IMR-90 (cell line): ENCODE data around the gene PLA2G3. TPM values are rescaled to one million over a fixed set of nuclear protein-coding genes. Genes with fewer than 3 reads are reported as not detected.

ENCODE experiments used
- ATAC-seq: fragments of 200-7000 bp; cut with Tn5 transposase; 2 replicates; pipeline ENCODE4 v1.9.1; 2020; ENCODE audit warnings: low read depth, mild to moderate bottlenecking, moderate library complexity
- Bru-seq: library from RNA; stranded (reverse); fragments of 400-500 nt; gene quantifications from one replicate; lab custom pipeline; 2021; lab: Mats Ljungman, UMichigan
- BruChase-seq, 2 experiments: library from RNA; stranded (reverse); fragments of 400-500 nt; gene quantifications; one replicate each; lab custom pipeline; 2021; lab: Mats Ljungman, UMichigan
- BruUV-seq: library from RNA; stranded (reverse); fragments of 400-500 nt; replicated peaks from 2 replicates; lab custom pipeline; 2021; lab: Mats Ljungman, UMichigan
- CTCF ChIA-PET: fragments of 300-600 bp; formaldehyde crosslinking; extraction: SDS; loops from one replicate; lab custom pipeline; 2021; ENCODE audit warnings: antibody characterized with exemption; lab: Yijun Ruan, JAX
- POLR2A ChIA-PET: fragments of 300-600 bp; sonication (Branson Sonifier 250); formaldehyde crosslinking; loops from one replicate; lab custom pipeline; 2022; ENCODE audit warnings: antibody characterized with exemption; ENCODE audit not compliant: unreplicated experiment; lab: Charles Lee
- DNase-seq: peaks from one replicate; pipeline ENCODE4 v3.0.0; 2013
- H2AFZ ChIP-seq: replicated peaks from 2 replicates; pipeline ENCODE3; 2013; ENCODE audit warnings: low read length, mild to moderate bottlenecking; ENCODE audit not compliant: poor library complexity
- H2AK5ac ChIP-seq: 2 replicates; pipeline ENCODE4 v1.6.1; 2013; ENCODE audit warnings: low read depth, low read length, inconsistent platforms
- H2AK9ac ChIP-seq: replicated peaks from 2 replicates; pipeline ENCODE3; 2013; ENCODE audit warnings: mild to moderate bottlenecking, low read depth, low read length, moderate library complexity; ENCODE audit not compliant: poor library complexity
- H2BK120ac ChIP-seq: 2 replicates; pipeline ENCODE4 v1.6.1; 2013; ENCODE audit warnings: low read depth, low read length, inconsistent platforms
- H2BK15ac ChIP-seq: 3 replicates; pipeline ENCODE4 v1.6.1; 2013; ENCODE audit warnings: low read depth, low read length, inconsistent platforms
- H2BK20ac ChIP-seq: 2 replicates; pipeline ENCODE4 v1.6.1; 2013; ENCODE audit warnings: low read depth, mild to moderate bottlenecking, inconsistent platforms, low read length, moderate library complexity
- H2BK5ac ChIP-seq: 2 replicates; pipeline ENCODE4 v1.6.1; 2013; ENCODE audit warnings: mild to moderate bottlenecking, low read depth, low read length, inconsistent platforms; ENCODE audit not compliant: poor library complexity, severe bottlenecking
- H3K14ac ChIP-seq: replicated peaks from 2 replicates; pipeline ENCODE4 v1.6.1; 2013; ENCODE audit warnings: low read depth, low read length, inconsistent platforms
- H3K18ac ChIP-seq: 2 replicates; pipeline ENCODE4 v1.6.1; 2013; ENCODE audit warnings: low read depth, low read length, control low read depth
- H3K23ac ChIP-seq: 2 replicates; pipeline ENCODE4 v1.6.1; 2013; ENCODE audit warnings: low read depth, low read length, inconsistent platforms
- H3K27ac ChIP-seq: 2 replicates; pipeline ENCODE4 v1.5.1; 2013; ENCODE audit warnings: mild to moderate bottlenecking, control low read depth, low read length; ENCODE audit not compliant: insufficient read depth
- H3K27me3 ChIP-seq: 2 replicates; pipeline ENCODE4 v1.6.1; 2013; ENCODE audit warnings: low read length; ENCODE audit not compliant: control insufficient read depth, insufficient read depth
- H3K36me3 ChIP-seq: 2 replicates; pipeline ENCODE4 v1.6.1; 2013; ENCODE audit warnings: low read length, mixed read lengths; ENCODE audit not compliant: control insufficient read depth, insufficient read depth
- H3K4ac ChIP-seq: 2 replicates; pipeline ENCODE4 v1.6.1; 2013; ENCODE audit warnings: low read depth, low read length, inconsistent platforms
- H3K4me1 ChIP-seq: 2 replicates; pipeline ENCODE4 v1.6.1; 2013; ENCODE audit warnings: low read length, mixed read lengths; ENCODE audit not compliant: control insufficient read depth, insufficient read depth
- H3K4me2 ChIP-seq: 2 replicates; pipeline ENCODE4 v1.6.1; 2013; ENCODE audit warnings: low read depth, mild to moderate bottlenecking, control low read depth, low read length, moderate library complexity
- H3K4me3 ChIP-seq: 2 replicates; pipeline ENCODE4 v1.5.1; 2013; ENCODE audit warnings: low read depth, mild to moderate bottlenecking, control low read depth, low read length, moderate library complexity; ENCODE audit not compliant: insufficient read depth
- H3K56ac ChIP-seq: 2 replicates; pipeline ENCODE4 v1.6.1; 2013; ENCODE audit warnings: low read length, inconsistent platforms; ENCODE audit not compliant: insufficient read depth; ENCODE audit errors: extremely low read depth
- H3K79me1 ChIP-seq, 2 experiments: 2 replicates each; pipeline ENCODE4 v1.6.1; 2013; ENCODE audit warnings: low read length in 2 of 2, inconsistent platforms in 1 of 2, low read depth in 1 of 2
- H3K9ac ChIP-seq: 2 replicates; pipeline ENCODE4 v1.6.1; 2013; ENCODE audit warnings: low read depth, low read length, control low read depth
- H3K9me1 ChIP-seq: 2 replicates; pipeline ENCODE4 v1.6.1; 2013; ENCODE audit warnings: low read length, inconsistent platforms; ENCODE audit not compliant: insufficient read depth
- H3K9me3 ChIP-seq: 2 replicates; pipeline ENCODE4 v1.6.1; 2013; ENCODE audit warnings: low read length; ENCODE audit not compliant: control insufficient read depth, insufficient read depth
- H4K20me1 ChIP-seq: 2 replicates; pipeline ENCODE4 v1.6.1; 2013; ENCODE audit warnings: low read length, inconsistent platforms; ENCODE audit not compliant: insufficient read depth
- H4K5ac ChIP-seq: 2 replicates; pipeline ENCODE4 v1.6.1; 2013; ENCODE audit warnings: mild to moderate bottlenecking, low read depth, low read length, control low read depth
- H4K8ac ChIP-seq, 2 experiments: 2 replicates each; pipeline ENCODE4 v1.6.1; 2013; ENCODE audit warnings: low read depth in 2 of 2, low read length in 2 of 2, control low read depth in 1 of 2, inconsistent platforms in 1 of 2
- H4K91ac ChIP-seq: 2 replicates; pipeline ENCODE4 v1.6.1; 2013; ENCODE audit warnings: low read depth, low read length, inconsistent platforms; ENCODE audit not compliant: insufficient read depth
- CTCF ChIP-seq: conservative IDR thresholded peaks from 2 replicates; pipeline ENCODE4 v1.5.1; 2012; ENCODE audit warnings: mild to moderate bottlenecking, low read depth, low read length, improper control_type of control experiment
- ELK1 ChIP-seq: fragments of 150-350 bp; IDR thresholded peaks from 2 replicates; pipeline ENCODE4 v1.6.1; 2016; ENCODE audit warnings: low read depth, mild to moderate bottlenecking, low read length, moderate library complexity, borderline replicate concordance
- WGBS, 2 experiments: methylation state at CpG; one replicate each; pipeline versions ENCODE4 v1.1.5 to v1.1.7; 2013; ENCODE audit warnings: missing lambda C conversion rate in 2 of 2; ENCODE audit not compliant: insufficient read length in 1 of 2; ENCODE audit errors: extremely low coverage in 2 of 2; 5-methylcytosine and 5-hydroxymethylcytosine counted together
- dilution Hi-C: fragments of 300-500 bp; cut with HindIII; formaldehyde crosslinking; loops from one replicate; pipeline ENCODE4 v1.14.3; 2018; ENCODE audit warnings: low sequenced_read_pairs; ENCODE audit not compliant: unreplicated experiment
- in situ Hi-C: fragments of 300-500 bp; cut with MboI; formaldehyde crosslinking; loops from 3 replicates; pipeline ENCODE4 v1.14.3; 2019; ENCODE audit warnings: low sequenced_read_pairs, inconsistent platforms, mixed read lengths
- intact Hi-C: fragments of 100-400 bp; cut with micrococcal nuclease; formaldehyde crosslinking; loops from 2 replicates; pipeline ENCODE4 v1.10.0; 2022
- long read RNA-seq: library from polyadenylated mRNA; unstranded; transcript quantifications from one replicate; pipeline ENCODE4 v2.0.0, GENCODE V29; 2021; ENCODE audit not compliant: unreplicated experiment
- polyA plus RNA-seq, 3 experiments: library from polyadenylated mRNA; depleted of rRNA; stranded (reverse); fragments of >200 nt; gene quantifications; 2 replicates each; pipeline ENCODE4 v1.2.3, GENCODE V29; 2012; ENCODE audit warnings: low replicate concordance in 1 of 3
- total RNA-seq: library from RNA; depleted of rRNA; stranded (reverse); fragments of >200 nt; gene quantifications from 2 replicates; pipeline ENCODE4 v1.2.3, GENCODE V29; 2012; rRNA removed
- TF ChIP-seq, protein P1 (sequence below): fragments of 150-350 bp; IDR thresholded peaks from 2 replicates; pipeline ENCODE4 v1.6.1; 2017; ENCODE audit warnings: mild to moderate bottlenecking, antibody characterized with exemption, low read length, low read depth

Gene PLA2G3, protein sequence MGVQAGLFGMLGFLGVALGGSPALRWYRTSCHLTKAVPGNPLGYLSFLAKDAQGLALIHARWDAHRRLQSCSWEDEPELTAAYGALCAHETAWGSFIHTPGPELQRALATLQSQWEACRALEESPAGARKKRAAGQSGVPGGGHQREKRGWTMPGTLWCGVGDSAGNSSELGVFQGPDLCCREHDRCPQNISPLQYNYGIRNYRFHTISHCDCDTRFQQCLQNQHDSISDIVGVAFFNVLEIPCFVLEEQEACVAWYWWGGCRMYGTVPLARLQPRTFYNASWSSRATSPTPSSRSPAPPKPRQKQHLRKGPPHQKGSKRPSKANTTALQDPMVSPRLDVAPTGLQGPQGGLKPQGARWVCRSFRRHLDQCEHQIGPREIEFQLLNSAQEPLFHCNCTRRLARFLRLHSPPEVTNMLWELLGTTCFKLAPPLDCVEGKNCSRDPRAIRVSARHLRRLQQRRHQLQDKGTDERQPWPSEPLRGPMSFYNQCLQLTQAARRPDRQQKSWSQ
- under 0.01 TPM in 1 of 2 replicates, not detected in the other for total RNA-seq
- polyA plus RNA-seq (2012; rRNA removed): 0.07 and 0.12 TPM in 2 replicates
- 0.04 TPM in 1 of 2 replicates, not detected in the other for polyA plus RNA-seq (2012; cell fraction: cytosol; rRNA removed)
- polyA plus RNA-seq (2012; cell fraction: nucleus; rRNA removed; ENCODE audit: low replicate concordance): 0.09 and 0.11 TPM in 2 replicates
- not detected for Bru-seq, nascent RNA
- BruChase-seq, experiment 1, labeled RNA remaining after a 6-hour chase: not detected
- not detected for BruChase-seq, experiment 2, labeled RNA remaining after a 2-hour chase
- long read RNA-seq: 0 reads

DNA sequence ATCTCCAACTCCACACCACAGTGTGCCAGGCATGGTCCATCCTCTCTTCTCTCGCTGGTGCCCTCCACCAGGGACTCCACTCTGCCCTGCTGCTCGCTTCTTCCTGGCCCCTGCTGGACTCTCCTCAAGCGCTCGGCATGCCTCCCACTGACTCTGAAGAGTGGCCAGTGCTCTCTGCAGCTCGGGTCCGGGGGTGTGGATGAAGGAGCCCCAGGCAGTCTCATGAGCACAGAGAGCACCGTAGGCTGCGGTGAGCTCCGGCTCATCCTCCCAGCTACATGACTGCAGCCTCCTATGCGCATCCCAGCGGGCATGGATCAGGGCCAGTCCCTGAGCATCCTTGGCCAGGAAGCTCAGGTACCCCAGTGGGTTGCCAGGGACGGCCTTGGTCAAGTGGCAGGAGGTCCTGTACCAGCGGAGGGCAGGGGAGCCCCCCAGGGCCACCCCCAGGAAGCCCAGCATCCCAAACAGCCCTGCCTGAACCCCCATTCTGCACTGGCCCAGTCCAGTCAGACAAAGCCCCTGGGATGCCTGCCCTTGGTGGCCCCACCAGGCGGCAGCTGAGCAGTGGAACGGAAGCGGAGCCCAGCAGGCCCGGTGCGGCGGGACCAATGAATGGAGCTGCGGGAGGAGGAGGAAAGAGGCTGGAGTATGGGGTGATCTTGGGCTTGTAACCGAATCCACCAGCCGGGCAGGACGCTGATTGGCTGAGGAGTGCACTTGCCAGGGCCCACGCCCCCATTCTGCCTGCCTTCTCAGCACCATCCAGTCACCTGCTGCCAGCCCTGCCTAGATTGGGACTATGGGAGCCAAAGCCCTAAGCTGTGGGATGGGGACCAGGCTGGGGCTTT lies at the start of gene PLA2G3:
Gene PLA2G3 (minus strand): TSS at position 643 of the 851 bp plus-strand sequence. CDS start 154 bp downstream, at position 489.
- intact Hi-C loops: no loop called here
- no peak within 1 kb of the TSS for H3K23ac ChIP-seq
- BruUV-seq: no TSS peak

More for the DNA sequence above, at the start of gene PLA2G3:
- no peaks in the 10 kb centered on the region for H3K79me1 ChIP-seq
- no peaks in the 10 kb centered on the region for H3K36me3 ChIP-seq
- H3K27ac ChIP-seq: no peak within 1 kb of the TSS
- no peak within 1 kb of the TSS; the same call in 1 of the 2 replicates for H2AK5ac ChIP-seq
- ChIA-PET CTCF (interaction anchor here (0.7 kb wide), 1 partner anchor 1918 kb away, joined by 3 read pairs; no protein-coding TSS in a partner anchor), POLR2A (no interaction called here)
- no peak within 1 kb of the TSS for H2BK20ac ChIP-seq
- H3K4ac ChIP-seq: no peak within 1 kb of the TSS
- H3K4me1 ChIP-seq: no peaks in the 10 kb centered on the region
- H2BK5ac ChIP-seq: no peak within 1 kb of the TSS
- DNase-seq (peak; percentile 60), ATAC-seq (peak; percentile 97)
- no peak within 1 kb of the TSS for H4K8ac ChIP-seq
- H3K9me3 ChIP-seq: peaks cover 4% of the 10 kb centered on the region; the same call in 1 of the 2 replicates
- H3K27me3 ChIP-seq: peaks cover 29% of the 10 kb centered on the region
- TF ChIP-seq CTCF (0 out of 2 replicates have a peak, but pooled peaks have one; percentile 4), ELK1 (no peak)
- TF ChIP-seq, protein P1, sequence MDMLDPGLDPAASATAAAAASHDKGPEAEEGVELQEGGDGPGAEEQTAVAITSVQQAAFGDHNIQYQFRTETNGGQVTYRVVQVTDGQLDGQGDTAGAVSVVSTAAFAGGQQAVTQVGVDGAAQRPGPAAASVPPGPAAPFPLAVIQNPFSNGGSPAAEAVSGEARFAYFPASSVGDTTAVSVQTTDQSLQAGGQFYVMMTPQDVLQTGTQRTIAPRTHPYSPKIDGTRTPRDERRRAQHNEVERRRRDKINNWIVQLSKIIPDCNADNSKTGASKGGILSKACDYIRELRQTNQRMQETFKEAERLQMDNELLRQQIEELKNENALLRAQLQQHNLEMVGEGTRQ: no peak
- no peak within 1 kb of the TSS for H3K56ac ChIP-seq
- in situ Hi-C loops: no loop called here
- WGBS, 2 experiments: 22% methylated on average over 9 of the region's 24 CpGs; no CpG with 5 or more reads in 1 of the 2 experiments
- no peak within 1 kb of the TSS for H3K4me2 ChIP-seq
- H3K9ac ChIP-seq: no peak within 1 kb of the TSS
- no peak within 1 kb of the TSS for H3K18ac ChIP-seq
- peak within 1 kb of the TSS; percentile 17 for H2AK9ac ChIP-seq
- H4K20me1 ChIP-seq: no peaks in the 10 kb centered on the region
- H2BK15ac ChIP-seq: no peak within 1 kb of the TSS
- H2AFZ ChIP-seq: peak within 1 kb of the TSS; percentile 8
- no peak within 1 kb of the TSS for H3K4me3 ChIP-seq
- 0 out of 2 replicates have a peak, but pooled peaks cover 5% of the 10 kb centered on the region for H3K9me1 ChIP-seq
- H4K91ac ChIP-seq: no peak within 1 kb of the TSS
- H2BK120ac ChIP-seq: no peak within 1 kb of the TSS
- no peak within 1 kb of the TSS for H4K5ac ChIP-seq
- dilution Hi-C loops: no loop called here
- H3K14ac ChIP-seq: no peak within 1 kb of the TSS
